ENCODE results near the gene SDE2.

The SDE2 gene

GRCh38 chr1:225999912-226000337, 782 bp upstream of the SDE2 start:
- no peaks in the 10 kb centered on the region for H3K9me3 ChIP-seq (ENCODE audit: insufficient read depth, low read length)
- peak overlapping the region; percentile 27 for H2AFZ ChIP-seq (ENCODE audit: low read depth, low read length, severe bottlenecking)
- H3K27me3 ChIP-seq (ENCODE audit: low read length) = no peaks in the 10 kb centered on the region
- H3K36me3 ChIP-seq (ENCODE audit: low read length) = peaks cover 6% of the 10 kb centered on the region; the same call in 1 of the 2 replicates
- peaks cover 42% of the 10 kb centered on the region for H3K79me2 ChIP-seq (ENCODE audit: insufficient read depth, low read length)
- H3K4me2 ChIP-seq (ENCODE audit: low read depth, low read length, poor library complexity, severe bottlenecking) = peak overlapping the region; percentile 93
- H3K9ac ChIP-seq (ENCODE audit: low read length) = peak overlapping the region; percentile 73
- no peaks in the 10 kb centered on the region; the same call in 1 of the 2 replicates for H4K20me1 ChIP-seq (ENCODE audit: low read depth, low read length)
- no peaks in the 10 kb centered on the region for H3K9me2 ChIP-seq (replicated peaks; ENCODE audit: insufficient read depth, low read length)
- H3K27ac ChIP-seq (ENCODE audit: low read depth, low read length) = peak overlapping the region; percentile 83
- peak overlapping the region; percentile 56 for H3K4me3 ChIP-seq (ENCODE audit: insufficient read depth, low read length, poor library complexity, severe bottlenecking)
- TF ChIP-seq CTCF (IDR thresholded peaks at IDR 0.05; ENCODE audit: insufficient read depth, low read length, poor library complexity, severe bottlenecking) (no peak), EZH2phosphoT487 (conservative IDR thresholded peaks at IDR 0.05; ENCODE audit: low read length) (no peak)
- H3F3A ChIP-seq (ENCODE audit: insufficient read depth) = peaks cover 15% of the 10 kb centered on the region

GRCh38 chr1:225998560-225999226, 450 bp downstream of the SDE2 start:
- Histone ChIP-seq H3K4me3 (ENCODE audit: insufficient read depth, low read length, poor library complexity, severe bottlenecking) (peak overlapping the region; percentile 71), H4K20me1 (ENCODE audit: low read depth, low read length) (no peaks in the 10 kb centered on the region; the same call in 1 of the 2 replicates), H3K36me3 (ENCODE audit: low read length) (peaks cover 8% of the 10 kb centered on the region; the same call in 1 of the 2 replicates), H3K27me3 (ENCODE audit: low read length) (no peaks in the 10 kb centered on the region), H3K4me2 (ENCODE audit: low read depth, low read length, poor library complexity, severe bottlenecking) (peak overlapping the region; percentile 93), H2AFZ (ENCODE audit: low read depth, low read length, severe bottlenecking) (peak overlapping the region; percentile 28), H3K9ac (ENCODE audit: low read length) (peak overlapping the region; percentile 73), H3K9me2 (replicated peaks; ENCODE audit: insufficient read depth, low read length) (no peaks in the 10 kb centered on the region), H3K27ac (ENCODE audit: low read depth, low read length) (peak overlapping the region; percentile 70), H3K9me3 (ENCODE audit: insufficient read depth, low read length) (no peaks in the 10 kb centered on the region), H3F3A (ENCODE audit: insufficient read depth) (peaks cover 15% of the 10 kb centered on the region), H3K79me2 (ENCODE audit: insufficient read depth, low read length) (peaks cover 54% of the 10 kb centered on the region)
- no peak for TF ChIP-seq EZH2phosphoT487 (conservative IDR thresholded peaks at IDR 0.05; ENCODE audit: low read length)

GRCh38 chr1:225996946-225997545, 2.1 kb downstream of the SDE2 start:
- Histone ChIP-seq H2AFZ (ENCODE audit: low read depth, low read length, severe bottlenecking) (no peak overlapping the region), H3K9ac (ENCODE audit: low read length) (peak overlapping the region; percentile 73), H3K36me3 (ENCODE audit: low read length) (peaks cover 12% of the 10 kb centered on the region; the same call in 1 of the 2 replicates), H3K9me3 (ENCODE audit: insufficient read depth, low read length) (no peaks in the 10 kb centered on the region), H3F3A (ENCODE audit: insufficient read depth) (peaks cover 15% of the 10 kb centered on the region), H3K27ac (ENCODE audit: low read depth, low read length) (peak overlapping the region; percentile 70), H3K27me3 (ENCODE audit: low read length) (no peaks in the 10 kb centered on the region), H4K20me1 (ENCODE audit: low read depth, low read length) (no peaks in the 10 kb centered on the region; the same call in 1 of the 2 replicates), H3K79me2 (ENCODE audit: insufficient read depth, low read length) (peaks cover 54% of the 10 kb centered on the region), H3K4me2 (ENCODE audit: low read depth, low read length, poor library complexity, severe bottlenecking) (peak overlapping the region; percentile 93), H3K9me2 (replicated peaks; ENCODE audit: insufficient read depth, low read length) (no peaks in the 10 kb centered on the region), H3K4me3 (ENCODE audit: insufficient read depth, low read length, poor library complexity, severe bottlenecking) (peak overlapping the region; percentile 71)
- no peak for TF ChIP-seq EZH2phosphoT487 (conservative IDR thresholded peaks at IDR 0.05; ENCODE audit: low read length)
- no peak for TF ChIP-seq CTCF (IDR thresholded peaks at IDR 0.05; ENCODE audit: insufficient read depth, low read length, poor library complexity, severe bottlenecking)
